ENCODE data around the gene MAP3K5.

DNA sequence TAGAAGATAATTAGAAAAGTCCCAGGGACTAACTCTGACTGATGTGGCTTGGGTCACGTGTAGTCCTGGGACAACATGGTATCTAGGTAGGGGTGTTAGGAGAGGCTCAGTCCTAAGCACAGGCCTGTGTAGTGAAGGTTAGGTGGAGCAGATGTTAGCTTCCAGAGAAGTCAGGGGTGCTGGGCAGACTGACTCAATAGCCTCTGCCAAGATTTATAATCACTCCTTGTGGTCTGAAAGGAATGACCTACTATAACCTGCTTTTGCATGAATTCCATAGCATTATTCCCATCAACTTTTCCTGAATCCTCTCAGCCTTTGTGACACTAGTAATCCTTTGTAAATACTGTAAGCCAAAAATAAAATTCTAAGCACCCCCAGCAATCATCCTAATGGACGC lies 19.9 kb upstream of the MAP3K5 start:
- TF ChIP-seq, protein P1, sequence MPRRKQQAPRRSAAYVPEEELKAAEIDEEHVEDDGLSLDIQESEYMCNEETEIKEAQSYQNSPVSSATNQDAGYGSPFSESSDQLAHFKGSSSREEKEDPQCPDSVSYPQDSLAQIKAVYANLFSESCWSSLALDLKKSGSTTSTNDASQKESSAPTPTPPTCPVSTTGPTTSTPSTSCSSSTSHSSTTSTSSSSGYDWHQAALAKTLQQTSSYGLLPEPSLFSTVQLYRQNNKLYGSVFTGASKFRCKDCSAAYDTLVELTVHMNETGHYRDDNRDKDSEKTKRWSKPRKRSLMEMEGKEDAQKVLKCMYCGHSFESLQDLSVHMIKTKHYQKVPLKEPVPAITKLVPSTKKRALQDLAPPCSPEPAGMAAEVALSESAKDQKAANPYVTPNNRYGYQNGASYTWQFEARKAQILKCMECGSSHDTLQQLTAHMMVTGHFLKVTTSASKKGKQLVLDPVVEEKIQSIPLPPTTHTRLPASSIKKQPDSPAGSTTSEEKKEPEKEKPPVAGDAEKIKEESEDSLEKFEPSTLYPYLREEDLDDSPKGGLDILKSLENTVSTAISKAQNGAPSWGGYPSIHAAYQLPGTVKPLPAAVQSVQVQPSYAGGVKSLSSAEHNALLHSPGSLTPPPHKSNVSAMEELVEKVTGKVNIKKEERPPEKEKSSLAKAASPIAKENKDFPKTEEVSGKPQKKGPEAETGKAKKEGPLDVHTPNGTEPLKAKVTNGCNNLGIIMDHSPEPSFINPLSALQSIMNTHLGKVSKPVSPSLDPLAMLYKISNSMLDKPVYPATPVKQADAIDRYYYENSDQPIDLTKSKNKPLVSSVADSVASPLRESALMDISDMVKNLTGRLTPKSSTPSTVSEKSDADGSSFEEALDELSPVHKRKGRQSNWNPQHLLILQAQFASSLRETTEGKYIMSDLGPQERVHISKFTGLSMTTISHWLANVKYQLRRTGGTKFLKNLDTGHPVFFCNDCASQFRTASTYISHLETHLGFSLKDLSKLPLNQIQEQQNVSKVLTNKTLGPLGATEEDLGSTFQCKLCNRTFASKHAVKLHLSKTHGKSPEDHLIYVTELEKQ (CRISPR knock-in tag; IDR thresholded peaks at IDR 0.05), result no peak
- TF ChIP-seq, protein P2, sequence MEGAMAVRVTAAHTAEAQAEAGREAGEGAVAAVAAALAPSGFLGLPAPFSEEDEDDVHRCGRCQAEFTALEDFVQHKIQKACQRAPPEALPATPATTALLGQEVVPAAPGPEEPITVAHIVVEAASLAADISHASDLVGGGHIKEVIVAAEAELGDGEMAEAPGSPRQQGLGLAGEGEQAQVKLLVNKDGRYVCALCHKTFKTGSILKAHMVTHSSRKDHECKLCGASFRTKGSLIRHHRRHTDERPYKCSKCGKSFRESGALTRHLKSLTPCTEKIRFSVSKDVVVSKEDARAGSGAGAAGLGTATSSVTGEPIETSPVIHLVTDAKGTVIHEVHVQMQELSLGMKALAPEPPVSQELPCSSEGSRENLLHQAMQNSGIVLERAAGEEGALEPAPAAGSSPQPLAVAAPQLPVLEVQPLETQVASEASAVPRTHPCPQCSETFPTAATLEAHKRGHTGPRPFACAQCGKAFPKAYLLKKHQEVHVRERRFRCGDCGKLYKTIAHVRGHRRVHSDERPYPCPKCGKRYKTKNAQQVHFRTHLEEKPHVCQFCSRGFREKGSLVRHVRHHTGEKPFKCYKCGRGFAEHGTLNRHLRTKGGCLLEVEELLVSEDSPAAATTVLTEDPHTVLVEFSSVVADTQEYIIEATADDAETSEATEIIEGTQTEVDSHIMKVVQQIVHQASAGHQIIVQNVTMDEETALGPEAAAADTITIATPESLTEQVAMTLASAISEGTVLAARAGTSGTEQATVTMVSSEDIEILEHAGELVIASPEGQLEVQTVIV (CRISPR knock-in tag; IDR thresholded peaks at IDR 0.05; ENCODE audit: borderline replicate concordance), result no peak
- TF ChIP-seq, protein P3, sequence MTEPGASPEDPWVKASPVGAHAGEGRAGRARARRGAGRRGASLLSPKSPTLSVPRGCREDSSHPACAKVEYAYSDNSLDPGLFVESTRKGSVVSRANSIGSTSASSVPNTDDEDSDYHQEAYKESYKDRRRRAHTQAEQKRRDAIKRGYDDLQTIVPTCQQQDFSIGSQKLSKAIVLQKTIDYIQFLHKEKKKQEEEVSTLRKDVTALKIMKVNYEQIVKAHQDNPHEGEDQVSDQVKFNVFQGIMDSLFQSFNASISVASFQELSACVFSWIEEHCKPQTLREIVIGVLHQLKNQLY (CRISPR knock-in tag; conservative IDR thresholded peaks at IDR 0.05), result no peak
- no peak for TF ChIP-seq ZSCAN29 (IDR thresholded peaks at IDR 0.05)
- TF ChIP-seq, protein P4, sequence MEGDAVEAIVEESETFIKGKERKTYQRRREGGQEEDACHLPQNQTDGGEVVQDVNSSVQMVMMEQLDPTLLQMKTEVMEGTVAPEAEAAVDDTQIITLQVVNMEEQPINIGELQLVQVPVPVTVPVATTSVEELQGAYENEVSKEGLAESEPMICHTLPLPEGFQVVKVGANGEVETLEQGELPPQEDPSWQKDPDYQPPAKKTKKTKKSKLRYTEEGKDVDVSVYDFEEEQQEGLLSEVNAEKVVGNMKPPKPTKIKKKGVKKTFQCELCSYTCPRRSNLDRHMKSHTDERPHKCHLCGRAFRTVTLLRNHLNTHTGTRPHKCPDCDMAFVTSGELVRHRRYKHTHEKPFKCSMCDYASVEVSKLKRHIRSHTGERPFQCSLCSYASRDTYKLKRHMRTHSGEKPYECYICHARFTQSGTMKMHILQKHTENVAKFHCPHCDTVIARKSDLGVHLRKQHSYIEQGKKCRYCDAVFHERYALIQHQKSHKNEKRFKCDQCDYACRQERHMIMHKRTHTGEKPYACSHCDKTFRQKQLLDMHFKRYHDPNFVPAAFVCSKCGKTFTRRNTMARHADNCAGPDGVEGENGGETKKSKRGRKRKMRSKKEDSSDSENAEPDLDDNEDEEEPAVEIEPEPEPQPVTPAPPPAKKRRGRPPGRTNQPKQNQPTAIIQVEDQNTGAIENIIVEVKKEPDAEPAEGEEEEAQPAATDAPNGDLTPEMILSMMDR (IDR thresholded peaks at IDR 0.05 in 2 of 3, conservative IDR thresholded peaks at IDR 0.05 in 1 of 3; ENCODE audit: insufficient read depth in 2 of 3, low read depth in 1 of 3, low read length in 3 of 3), result no peak
- TF ChIP-seq KLF16 (IDR thresholded peaks at IDR 0.05), result no peak
- TF ChIP-seq ADNP (tag; IDR thresholded peaks at IDR 0.05), result no peak
- no peak for TF ChIP-seq SMAD3 (CRISPR knock-in tag; conservative IDR thresholded peaks at IDR 0.05)
- TF ChIP-seq MEIS2 (IDR thresholded peaks at IDR 0.05; ENCODE audit: partially characterized antibody), result no peak
- no peak for TF ChIP-seq MYNN (IDR thresholded peaks at IDR 0.05)
- TF ChIP-seq MYNN (CRISPR knock-in tag; IDR thresholded peaks at IDR 0.05), result no peak
- no peak for TF ChIP-seq CREM (IDR thresholded peaks at IDR 0.05; ENCODE audit: low read depth)
